ENCODE measurements around the gene PCID2.
A peak's percentile ranks its signal among the peaks of the same experiment; 100 is the strongest.

PCID2 gene

DNA sequence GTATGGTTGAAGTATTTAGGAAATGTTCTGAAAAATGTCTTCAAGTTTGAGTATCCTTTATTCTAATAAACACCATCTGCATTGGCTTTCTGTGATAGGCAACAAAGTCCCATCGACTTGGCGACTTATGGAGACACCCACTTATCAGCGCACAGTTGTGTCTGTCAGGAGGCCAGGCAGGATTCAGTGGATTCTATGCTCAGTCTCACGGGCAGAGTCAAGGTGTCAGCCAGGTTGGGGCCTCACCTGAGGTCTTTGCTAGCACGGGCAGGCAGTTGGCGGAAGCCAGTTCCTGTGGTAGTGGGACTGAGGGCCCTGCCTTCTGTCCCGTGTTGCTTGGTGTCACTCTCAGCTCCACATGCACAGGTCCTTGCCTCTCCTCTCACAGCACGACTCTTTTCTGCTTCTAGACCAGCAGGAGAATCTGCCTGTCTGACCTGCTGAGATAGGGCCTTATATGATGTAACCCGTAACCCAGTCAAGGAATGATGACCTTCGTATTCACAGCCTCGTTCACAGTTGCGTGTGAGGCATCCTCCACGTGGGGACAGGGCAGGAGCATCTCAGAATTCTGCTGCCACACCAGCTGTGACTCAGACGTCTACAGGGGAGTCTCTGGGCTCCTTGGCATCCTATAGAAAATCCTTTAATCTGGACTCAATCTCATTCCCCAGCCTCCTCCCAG is 10.9 kb upstream of the PCID2 start:
- no peak for DNase-seq (ENCODE audit: low read depth)

DNA sequence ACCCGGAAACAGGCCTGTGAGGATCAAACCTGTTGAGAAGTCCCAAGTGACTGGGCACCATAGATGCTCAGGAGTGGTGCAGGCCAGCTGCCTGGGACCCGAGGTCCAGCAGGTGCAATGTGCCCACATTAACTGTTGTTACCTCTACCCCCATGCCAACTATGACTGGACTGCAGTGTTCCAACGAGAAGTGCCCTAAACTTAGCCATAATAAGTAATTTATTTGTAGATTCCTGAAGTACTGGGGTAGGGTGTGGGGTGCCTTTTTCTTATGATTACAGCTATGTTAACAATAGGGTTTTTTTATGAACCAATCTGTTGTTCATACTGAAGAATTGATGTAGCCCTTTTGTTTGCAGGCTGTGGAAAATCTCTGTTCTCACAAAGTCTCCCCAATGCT is 10.1 kb upstream of the PCID2 start:
- DNase-seq (ENCODE audit: low read depth): no peak

DNA sequence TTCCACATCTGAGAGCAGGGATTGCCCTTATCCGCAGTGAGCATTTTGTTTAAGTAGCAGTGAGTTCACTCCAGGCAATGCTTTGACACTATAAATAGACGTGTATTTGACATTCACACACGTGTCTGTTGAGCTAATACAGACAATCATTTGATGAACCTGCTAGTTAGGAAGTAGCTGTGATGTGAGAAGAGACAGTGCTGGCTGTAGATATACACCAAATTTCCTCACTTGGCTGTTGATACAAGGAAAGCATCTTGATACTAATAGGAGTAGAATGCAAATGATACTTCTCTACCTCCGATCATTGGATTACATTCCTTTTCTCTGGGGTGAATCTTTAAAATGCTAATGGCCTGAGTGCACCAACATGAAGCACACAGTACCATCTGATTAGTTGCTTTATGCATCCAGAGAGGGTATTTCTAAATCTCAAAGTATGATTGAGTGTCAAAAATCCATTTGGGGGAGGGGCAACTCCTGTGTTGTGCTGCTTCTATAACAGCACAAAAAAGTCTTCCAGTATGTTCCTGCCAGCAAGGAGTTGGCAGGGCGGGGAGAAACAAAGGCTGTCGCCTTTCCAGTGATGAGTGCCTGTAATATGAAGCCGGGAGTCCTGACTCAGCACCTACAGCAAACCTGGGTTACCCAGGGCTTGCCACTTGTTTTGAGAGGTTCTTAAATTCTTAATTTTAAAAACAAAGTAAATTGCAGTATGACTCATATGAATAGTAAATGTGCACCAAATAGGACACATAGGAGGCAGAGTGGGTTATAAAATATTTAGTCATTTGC is 8.0 kb upstream of the PCID2 start:
- DNase-seq (ENCODE audit: low read depth): no peak

DNA sequence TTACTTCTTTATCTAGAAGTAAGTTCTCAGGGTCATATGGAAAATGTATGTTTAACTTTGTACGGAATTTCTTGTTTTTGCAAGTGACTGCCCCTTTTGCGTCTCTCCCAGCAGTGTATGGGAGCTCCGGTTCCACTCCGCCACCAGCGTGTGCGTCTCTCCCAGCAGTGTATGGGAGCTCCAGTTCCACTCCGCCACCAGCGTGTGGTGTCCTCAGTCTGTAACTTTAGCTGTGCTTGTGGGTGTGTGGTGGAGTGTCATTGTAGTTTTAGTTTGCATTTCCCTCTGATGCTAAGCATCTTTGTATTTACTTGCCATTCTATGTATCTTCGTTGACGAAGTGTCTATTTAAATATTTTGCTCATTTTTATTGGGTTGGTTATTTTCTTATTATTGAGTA is 3.3 kb upstream of the PCID2 start:
- peak; percentile 20 for DNase-seq (ENCODE audit: low read depth)

DNA sequence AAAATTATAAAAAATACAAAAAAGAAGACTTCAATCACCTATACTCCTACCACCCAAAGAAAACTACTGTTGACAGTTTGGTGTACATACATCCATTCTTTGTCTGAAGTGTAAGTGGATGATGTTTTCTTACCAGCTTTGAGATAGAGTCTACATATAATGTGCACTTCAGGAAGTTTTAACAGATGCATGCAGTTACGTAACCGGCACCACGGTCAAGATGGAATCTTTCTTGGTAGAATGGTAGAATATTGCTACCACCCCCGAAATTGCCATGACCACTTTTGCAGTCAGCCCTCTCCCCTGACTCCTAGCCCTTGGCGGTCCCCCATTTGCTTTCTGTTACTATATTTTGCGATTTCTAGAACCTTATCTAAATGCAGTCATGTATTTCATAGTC is 2.4 kb upstream of the PCID2 start:
- DNase-seq (ENCODE audit: low read depth): no peak

DNA sequence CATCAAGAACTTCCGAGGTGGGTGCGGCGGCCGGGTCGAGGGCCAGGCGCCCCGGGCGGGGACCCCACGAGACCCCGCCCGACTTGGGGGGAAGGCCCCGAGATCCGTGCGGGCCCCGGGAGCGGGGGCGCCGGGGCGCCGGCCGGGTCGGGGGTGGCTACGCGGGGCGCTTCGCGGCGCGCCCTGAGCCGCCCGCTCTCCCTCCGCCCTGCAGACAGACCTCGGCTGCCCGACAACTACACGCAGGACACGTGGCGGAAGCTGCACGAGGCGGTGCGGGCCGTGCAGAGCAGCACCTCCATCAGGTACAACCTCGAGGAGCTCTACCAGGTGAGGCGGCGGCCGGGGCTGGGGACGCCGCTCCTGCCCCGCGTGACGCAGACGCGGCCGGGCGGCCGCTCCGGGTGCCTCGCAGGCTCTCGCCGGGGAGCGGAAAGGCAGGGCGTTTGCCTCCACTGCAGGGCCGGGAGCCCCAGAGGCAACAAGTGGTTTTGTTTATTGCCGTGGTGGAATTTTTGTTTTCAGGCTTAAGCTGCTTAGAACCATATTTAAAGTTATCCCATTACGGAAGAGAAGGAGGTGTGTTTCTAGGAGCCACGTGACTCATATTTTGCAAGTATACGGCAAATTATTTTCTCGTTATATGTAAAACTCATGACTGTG is 1.4 kb upstream of the PCID2 start:
- DNase-seq (ENCODE audit: low read depth): peak; percentile 11

DNA sequence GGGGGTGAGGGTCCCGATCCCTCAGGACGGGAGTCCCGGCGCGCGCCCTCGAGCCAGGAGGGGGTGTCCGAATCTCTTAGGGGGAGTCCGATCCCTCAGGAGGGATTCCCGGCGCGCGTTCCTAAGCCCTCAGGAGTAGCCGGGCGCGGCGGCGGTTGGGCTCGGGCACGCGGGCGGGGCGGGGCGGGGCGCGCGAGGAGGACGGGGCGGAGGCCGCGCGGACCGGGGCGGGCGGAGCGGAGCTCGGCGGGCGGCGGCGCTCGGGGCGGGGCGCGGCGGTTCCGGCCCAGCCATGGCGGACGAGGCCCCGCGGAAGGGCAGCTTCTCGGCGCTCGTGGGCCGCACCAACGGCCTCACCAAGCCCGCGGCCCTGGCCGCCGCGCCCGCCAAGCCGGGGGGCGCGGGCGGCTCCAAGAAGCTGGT is 878 bp upstream of the PCID2 start, which contains the start of gene CUL4A:
TSS of gene CUL4A (plus strand) at position 278 of the 423 bp plus-strand sequence. CDS start at position 293, 15 bp downstream.
- peak; percentile 32 for DNase-seq (ENCODE audit: low read depth)

DNA sequence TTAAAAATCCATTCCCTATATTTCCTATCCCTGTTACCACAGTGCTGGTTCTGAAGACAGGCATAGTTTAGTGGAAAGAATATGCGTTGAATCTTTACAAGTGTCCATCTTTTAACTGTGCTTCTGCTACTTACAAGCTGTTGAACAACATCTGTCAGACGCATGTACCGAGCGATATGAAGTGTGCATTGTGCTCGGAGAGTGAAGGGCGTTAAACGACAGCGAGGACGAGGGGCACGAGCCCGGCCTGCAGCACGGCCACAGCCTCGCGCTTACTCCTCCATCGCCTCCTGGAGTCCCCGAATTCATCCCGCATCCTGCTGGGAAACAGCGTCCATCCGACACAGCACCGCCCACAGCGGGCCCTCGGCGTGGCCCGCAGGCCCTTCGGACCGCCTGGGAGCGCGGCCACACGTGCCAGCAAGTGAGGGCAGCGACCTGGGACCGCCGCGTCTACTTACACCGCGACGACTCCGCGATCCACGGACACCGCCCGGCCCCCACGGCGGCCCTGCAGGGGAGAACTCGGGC is 514 bp downstream of the PCID2 start:
- DNase-seq (ENCODE audit: low read depth): peak; percentile 11

DNA sequence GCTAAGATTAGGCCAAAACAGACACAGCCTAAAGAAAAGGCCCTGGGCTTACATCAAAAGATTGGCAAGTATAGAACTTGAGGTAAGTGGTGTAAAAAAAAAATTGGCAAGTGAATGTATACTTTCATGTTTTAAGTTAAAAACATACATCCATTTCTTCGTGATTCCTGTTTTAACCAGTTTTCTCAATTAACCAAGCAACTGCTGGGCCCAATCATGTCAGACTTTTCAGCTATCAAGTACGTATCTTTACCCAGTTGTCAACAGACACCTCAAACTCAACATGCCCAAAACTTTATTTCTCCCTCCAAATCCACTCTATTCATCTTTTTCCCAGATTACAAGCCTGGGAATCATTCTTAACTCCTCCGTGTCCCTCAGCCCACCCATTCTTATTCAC is 1.0 kb downstream of the PCID2 start:
- DNase-seq (ENCODE audit: low read depth): no peak

DNA sequence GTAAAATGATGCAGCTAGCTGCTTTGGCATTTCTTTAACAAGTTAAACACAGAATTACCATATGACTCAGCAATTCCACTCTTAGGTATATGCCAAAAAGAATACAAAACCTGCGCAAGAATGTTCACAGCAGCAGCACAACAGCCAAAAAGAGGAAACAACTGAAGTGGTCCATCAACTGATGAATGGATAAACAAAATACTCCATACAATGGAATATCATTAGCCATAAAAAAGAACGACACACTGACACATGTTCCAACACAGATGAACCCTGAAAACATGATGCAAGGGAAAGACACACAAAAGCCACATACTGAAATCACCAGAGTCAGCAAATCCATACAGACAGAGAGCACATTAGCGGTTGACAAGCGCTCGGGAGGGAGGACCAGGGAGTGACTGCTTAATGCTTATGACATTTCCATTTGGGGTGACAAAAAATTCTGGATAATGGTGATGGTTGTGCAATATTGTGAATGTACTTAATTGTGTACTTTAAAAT is 3.0 kb downstream of the PCID2 start:
- no peak for DNase-seq (ENCODE audit: low read depth)

DNA sequence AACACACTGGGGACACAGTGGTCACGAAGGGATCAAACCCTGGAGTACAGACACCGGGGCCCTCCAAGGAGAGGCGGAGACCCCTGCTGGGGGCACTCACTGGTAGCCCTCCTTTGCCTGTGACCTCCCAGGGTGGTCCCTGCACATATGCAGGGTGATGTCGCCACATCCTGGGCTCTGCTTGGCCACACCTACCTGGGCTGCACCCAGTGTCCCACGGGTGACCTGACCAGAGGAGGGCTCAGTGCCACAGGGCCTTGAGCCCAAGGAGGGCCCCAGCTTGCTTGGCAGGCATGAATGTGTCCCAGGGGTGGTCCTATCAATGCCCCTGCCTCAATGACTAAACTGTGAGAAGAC is 4.1 kb downstream of the PCID2 start:
- no peak for DNase-seq (ENCODE audit: low read depth)

DNA sequence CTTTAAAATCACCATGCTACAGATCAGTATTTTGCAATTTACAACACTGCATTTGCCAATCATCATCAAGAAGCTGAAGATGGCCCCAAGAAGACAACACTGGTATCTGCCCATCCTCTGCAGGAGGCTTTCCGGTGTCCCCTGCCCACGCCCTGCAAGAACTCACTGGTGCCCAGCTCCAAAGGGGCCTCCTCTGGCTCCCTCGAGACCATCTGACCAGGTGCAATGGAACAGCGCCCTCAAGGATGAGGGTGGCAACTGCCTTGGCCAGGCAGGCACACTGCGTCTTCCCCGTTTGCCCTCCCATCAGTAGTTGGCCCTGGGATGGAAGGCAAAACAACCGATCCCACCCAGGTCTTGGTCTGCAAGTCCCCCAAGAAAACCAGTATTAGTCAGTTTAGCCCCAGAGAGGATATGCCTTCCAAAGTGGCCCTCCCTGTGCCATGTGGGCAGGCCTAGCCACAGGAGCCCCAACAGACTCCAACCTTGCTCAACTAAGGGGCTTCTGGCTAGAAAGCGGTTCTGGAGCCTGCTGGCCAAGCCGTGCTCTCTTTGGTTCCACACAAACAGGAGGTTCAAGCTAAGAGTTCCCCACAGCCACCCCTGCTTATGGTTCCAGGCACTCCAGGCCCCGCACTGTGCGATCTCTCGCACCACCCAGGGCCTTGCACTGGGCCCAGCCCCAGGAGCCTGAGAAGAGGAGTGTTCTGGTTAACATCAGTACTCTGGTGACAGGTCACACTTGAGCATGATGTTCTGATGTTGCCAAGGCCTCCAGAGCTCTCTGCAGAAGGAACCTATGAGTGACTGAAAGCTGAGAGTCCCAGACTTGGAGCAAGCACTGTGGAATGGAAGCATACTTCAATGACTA is 4.7 kb downstream of the PCID2 start:
- DNase-seq (ENCODE audit: low read depth): no peak

DNA sequence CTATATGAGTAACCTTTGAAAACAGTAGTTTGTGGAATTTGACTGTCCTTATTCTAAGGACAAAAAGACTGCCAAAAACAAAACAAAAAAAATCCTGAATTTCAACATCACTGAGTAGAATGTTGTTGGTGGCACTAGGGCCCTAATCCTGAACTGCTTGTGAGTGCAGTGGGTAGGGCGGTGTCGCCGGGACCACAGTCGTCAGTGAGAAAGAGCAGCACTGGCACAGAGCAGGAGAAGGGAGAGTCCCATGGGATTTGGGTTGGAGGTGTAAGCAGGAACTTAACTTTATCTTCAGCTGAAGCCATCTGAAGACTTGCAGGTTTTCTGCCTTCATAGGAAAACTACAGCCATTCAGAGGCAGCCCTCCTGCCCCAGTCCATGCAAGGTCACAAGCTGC is 5.6 kb downstream of the PCID2 start:
- DNase-seq (ENCODE audit: low read depth): no peak

DNA sequence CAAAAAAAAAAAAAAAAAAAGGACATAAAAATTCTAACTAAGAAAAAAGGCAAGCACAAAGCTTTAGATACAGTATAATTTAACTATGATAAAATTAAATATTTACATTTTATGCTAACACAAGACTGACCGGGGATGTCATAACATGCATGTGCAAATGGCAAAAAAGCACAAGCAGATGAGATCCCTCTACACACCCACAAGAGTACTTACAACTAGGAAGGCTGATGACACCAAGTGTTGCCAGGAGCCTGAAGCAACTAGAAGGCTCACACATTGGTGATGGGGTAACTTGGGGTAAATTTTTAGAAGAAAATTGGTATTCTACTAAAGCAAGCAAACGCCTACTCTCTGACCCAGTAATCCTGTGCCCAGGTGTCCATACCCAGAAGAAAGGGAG is 6.7 kb downstream of the PCID2 start:
- DNase-seq (ENCODE audit: low read depth): no peak

DNA sequence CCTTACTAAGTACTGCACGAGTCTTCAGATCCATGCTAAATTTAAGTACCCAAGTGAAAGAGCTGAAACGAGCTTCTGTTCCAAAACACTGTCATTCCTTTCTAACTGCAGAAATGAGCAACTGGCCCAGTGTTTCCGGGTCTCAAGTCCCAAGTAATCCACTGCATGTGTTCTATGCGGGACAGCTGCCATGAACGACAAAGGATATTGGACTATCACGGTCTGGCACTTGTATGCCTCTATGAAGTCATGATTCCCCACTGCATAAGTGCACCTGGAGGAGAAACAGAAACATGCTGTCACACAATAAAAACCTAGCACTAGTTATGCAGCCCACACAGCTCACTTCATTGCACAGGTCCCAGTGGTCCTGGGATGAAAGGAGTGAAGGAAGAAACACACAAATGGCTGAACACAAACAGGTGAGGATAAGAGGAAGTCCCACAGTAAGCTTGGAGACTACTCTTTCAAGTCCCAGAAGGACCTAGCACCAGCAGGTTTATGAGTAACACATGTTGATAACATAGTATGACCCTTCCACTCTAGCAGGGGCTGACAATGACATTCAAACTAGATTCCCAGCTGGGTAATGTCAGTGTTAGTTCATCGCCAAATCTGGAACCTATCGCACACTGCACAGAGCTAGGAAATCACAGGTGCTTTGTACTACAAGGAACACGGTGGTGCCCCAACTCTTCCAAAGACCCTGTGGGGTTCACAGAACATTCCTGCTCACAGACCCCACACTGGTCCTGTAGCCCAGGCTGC is 11.3 kb downstream of the PCID2 start:
- no peak for DNase-seq (ENCODE audit: low read depth)

DNA sequence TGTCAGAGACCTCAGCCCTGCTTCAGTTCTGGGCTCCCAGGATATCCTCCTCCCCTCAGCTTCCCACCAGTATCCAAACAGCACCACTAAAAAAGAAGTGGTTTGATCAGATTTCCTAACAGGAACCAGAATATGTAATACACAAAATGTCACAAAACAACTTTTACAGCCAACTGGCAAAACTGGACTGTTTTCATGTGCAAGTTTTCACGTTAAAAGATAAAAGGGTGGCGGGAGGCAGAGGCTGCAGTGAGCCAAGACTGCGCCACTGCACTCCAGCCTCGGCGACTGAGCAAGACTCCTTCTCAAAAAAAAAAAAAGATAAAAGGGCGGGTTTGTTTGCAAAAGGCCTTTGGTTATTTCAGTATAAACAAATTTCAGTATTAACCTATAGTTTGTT is 13.1 kb downstream of the PCID2 start:
- no peak for DNase-seq (ENCODE audit: low read depth)

DNA sequence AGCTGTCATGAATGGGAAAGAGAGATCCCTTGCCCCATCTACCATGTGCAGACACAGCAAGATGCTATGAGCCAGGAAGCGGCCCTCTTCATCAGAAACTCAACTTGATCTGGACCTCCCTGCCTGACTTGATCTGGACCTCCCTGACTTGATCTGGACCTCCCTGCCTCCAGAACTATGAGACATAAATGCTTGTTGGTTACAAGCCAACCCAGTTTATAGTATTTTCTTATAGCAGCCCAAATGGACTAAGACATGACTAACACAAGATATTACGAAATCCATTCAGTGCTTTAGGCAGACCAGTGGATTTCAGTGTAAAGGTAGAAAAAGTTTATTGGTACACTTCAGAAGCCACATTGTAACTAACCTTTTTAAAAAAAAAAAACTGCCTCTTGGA is 15.6 kb downstream of the PCID2 start:
- DNase-seq (ENCODE audit: low read depth): no peak

DNA sequence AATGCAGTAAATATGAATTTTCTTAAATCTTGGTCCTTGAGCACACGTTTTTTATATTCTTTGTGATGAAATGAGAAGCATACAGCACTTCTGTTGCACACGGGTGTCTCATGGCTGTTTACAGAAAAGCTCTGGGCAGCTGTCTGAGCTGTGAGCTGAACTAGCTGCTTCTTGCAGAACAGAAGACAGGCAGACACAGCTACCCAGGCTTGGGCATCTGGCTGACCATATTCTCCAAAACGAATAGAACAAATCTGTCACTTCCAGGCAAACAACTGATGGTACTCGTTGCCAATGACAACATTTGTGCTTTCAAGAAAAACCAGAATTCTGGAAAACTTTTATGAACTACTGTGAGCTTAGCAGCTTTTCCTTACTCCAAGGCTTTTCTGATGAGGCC is 16.2 kb downstream of the PCID2 start:
- DNase-seq (ENCODE audit: low read depth): no peak

DNA sequence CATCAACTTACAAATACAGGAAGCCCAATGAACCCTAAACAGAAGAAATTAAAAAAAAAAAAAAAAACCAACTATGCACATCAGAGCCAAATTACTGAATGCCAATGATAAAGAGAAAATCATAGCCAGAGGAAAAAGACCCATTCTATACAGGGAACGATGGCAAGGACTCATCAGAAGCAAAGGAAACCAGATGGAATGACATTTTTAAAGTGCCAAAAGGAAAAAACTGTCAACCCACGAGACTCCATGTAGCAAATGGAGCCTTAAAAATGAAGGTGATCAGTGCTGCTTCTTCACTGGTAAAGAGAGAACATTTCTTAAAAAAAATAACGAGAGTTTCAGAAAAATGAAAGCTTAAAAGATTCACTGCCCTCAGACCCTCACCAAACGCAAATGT is 18.3 kb downstream of the PCID2 start:
- DNase-seq (ENCODE audit: low read depth): no peak

DNA sequence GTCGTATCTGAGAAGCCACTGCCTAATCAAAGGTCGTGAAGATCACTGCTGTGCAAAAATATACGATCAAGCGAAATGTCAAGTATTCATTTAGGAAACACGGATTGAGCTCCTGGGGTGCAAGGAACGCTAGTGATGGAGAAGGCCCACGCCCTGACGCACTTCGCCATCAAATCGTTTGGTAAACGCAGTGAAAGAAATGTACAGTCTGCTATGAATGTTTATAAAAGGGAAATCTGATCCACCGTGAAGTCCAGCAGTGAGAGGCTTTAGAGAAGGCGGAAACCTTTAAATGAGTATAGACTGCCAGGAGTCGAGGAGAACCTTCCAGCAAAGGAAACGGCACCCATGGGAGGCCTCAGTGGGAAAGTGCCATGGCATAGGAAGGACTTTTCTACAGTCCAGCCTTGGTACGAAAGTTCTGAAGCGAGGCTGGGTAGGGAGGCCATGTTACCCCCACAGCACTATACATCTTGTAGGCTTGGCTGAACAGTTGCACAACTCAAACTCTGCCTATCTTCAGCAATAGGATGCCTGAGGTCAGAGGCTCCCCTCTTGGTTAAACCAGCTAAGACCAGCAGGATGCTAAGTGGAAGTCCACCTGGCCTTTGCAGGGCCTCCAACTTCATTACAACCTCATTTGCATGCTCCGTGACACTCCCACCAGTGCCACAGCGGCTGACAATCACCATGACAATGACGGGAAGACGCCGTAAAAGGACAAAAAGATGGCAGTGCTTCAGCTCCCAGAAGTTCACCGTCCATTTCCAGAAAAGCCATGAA is 20.4 kb downstream of the PCID2 start:
- DNase-seq (ENCODE audit: low read depth): no peak

Measured in CMK (cell line).